PC-9 (cell line): ENCODE measurements around the gene ACBD4. TPM values are rescaled to one million over a fixed set of nuclear protein-coding genes. Genes with fewer than 3 reads are reported as not detected.

Source experiments
- BruUV-seq: library from RNA; stranded (reverse); fragments of 400-500 nt; replicated peaks from 2 replicates; lab custom pipeline; 2021; lab: Mats Ljungman, UMichigan
- CTCF ChIA-PET: fragments of 300-600 bp; sonication (Branson Sonifier 250); formaldehyde crosslinking; loops from one replicate; lab custom pipeline; 2022; ENCODE audit warnings: antibody characterized with exemption; lab: Charles Lee
- POLR2A ChIA-PET: fragments of 300-600 bp; sonication (Branson Sonifier 250); formaldehyde crosslinking; loops from one replicate; lab custom pipeline; 2022; ENCODE audit warnings: antibody characterized with exemption; ENCODE audit not compliant: unreplicated experiment; lab: Charles Lee
- DNase-seq, 2 experiments: peaks; one replicate each; pipeline versions ENCODE4 v3.0.0 to v3.0.0-alpha.2; 2015 to 2022; ENCODE audit warnings: mixed read lengths in 1 of 2
- H2AFZ ChIP-seq: fragments of 200-600 bp; sonication (generic); 2 replicates; pipeline ENCODE4 v1.8.1; 2017; ENCODE audit warnings: antibody characterized with exemption
- H3F3A ChIP-seq: fragments of 200-600 bp; sonication (generic); 2 replicates; pipeline ENCODE4 v1.8.1; 2017; ENCODE audit warnings: antibody characterized with exemption, mild to moderate bottlenecking, low read depth; ENCODE audit not compliant: insufficient read depth
- H3K27ac ChIP-seq: fragments of 200-600 bp; sonication (generic); 2 replicates; pipeline ENCODE4 v1.6.1; 2016; ENCODE audit warnings: mixed run types
- H3K27me3 ChIP-seq: fragments of 200-600 bp; sonication (generic); 2 replicates; pipeline ENCODE4 v1.6.1; 2016; ENCODE audit warnings: low read depth, mixed run types; ENCODE audit not compliant: insufficient read depth
- H3K36me3 ChIP-seq: fragments of 200-600 bp; sonication (generic); 2 replicates; pipeline ENCODE4 v1.6.1; 2016; ENCODE audit warnings: low read depth, mixed run types
- H3K4me1 ChIP-seq: fragments of 200-600 bp; sonication (generic); replicated peaks from 2 replicates; pipeline ENCODE4 v1.6.1; 2016; ENCODE audit warnings: mixed run types; ENCODE audit not compliant: insufficient read depth
- H3K4me2 ChIP-seq: fragments of 200-600 bp; sonication (generic); 2 replicates; pipeline ENCODE4 v1.6.1; 2017; ENCODE audit warnings: mixed run types
- H3K4me3 ChIP-seq: fragments of 200-600 bp; sonication (generic); 2 replicates; pipeline ENCODE4 v1.6.1; 2016; ENCODE audit warnings: mixed run types
- H3K79me2 ChIP-seq: fragments of 200-600 bp; sonication (generic); 2 replicates; pipeline ENCODE4 v1.6.1; 2017; ENCODE audit warnings: low read depth, mixed run types
- H3K9me2 ChIP-seq: fragments of 200-600 bp; sonication (generic); 2 replicates; pipeline ENCODE4 v1.8.1; 2017; ENCODE audit warnings: mild to moderate bottlenecking; ENCODE audit not compliant: insufficient read depth
- H3K9me3 ChIP-seq: fragments of 200-600 bp; sonication (generic); 2 replicates; pipeline ENCODE4 v1.8.1; 2016; ENCODE audit warnings: low read depth; ENCODE audit not compliant: insufficient read depth
- H4K20me1 ChIP-seq: fragments of 200-600 bp; sonication (generic); 2 replicates; pipeline ENCODE4 v1.8.1; 2017; ENCODE audit not compliant: insufficient read depth
- EZH2 ChIP-seq: fragments of 200-600 bp; sonication (generic); IDR thresholded peaks from 2 replicates; pipeline ENCODE4 v1.8.0; 2017; ENCODE audit warnings: antibody characterized with exemption, low read depth
- intact Hi-C: fragments of 100-400 bp; cut with micrococcal nuclease; formaldehyde crosslinking; loops from one replicate; pipeline ENCODE4 v1.10.0; 2022; ENCODE audit not compliant: unreplicated experiment
- total RNA-seq: library from RNA; stranded (reverse); gene quantifications from 2 replicates; pipeline ENCODE4 v1.2.3, GENCODE V29; 2021
- TF ChIP-seq, protein P1 (sequence below): fragments of 200-600 bp; sonication (generic); conservative IDR thresholded peaks from 2 replicates; pipeline ENCODE4 v1.6.1; 2017; ENCODE audit warnings: mixed run types, antibody characterized with exemption, mild to moderate bottlenecking, moderate library complexity

Gene ACBD4
- total RNA-seq, 1 experiment from 2014 or later: 14.6 TPM

DNA sequence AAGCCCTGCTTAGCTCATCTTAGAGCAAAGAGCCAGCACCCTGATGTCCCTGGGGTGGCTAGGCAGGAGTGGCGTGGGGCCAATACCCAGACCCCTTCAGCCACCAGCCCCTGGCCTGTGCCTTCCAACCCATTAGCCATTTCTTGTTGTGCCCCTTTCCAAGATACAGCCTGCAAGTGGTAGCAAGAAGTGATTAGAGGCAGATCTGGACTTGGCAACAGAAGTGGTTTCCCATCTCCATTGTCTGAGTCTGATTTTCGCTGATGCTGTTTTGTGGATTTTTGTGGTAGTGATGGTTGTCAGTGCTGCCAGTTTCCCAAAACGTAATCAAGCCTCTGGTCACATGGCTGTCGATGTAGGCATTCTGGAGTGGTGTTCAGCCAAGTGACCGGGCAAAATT lies 28.9 kb upstream of the ACBD4 start:
- BruUV-seq: no TSS peak
- Histone ChIP-seq H3K36me3 (peaks cover 11% of the 10 kb centered on the region; the same call in 1 of the 2 replicates), H3K9me2 (no peaks in the 10 kb centered on the region), H3K9me3 (no peaks in the 10 kb centered on the region), H3K4me2 (no peak overlapping the region), H3K27me3 (no peaks in the 10 kb centered on the region), H3K79me2 (no peaks in the 10 kb centered on the region), H3F3A (peaks cover 15% of the 10 kb centered on the region), H3K4me3 (no peak overlapping the region), H2AFZ (no peak overlapping the region), H3K27ac (no peak overlapping the region), H4K20me1 (no peaks in the 10 kb centered on the region; the same call in 1 of the 2 replicates), H3K4me1 (no peaks in the 10 kb centered on the region)
- intact Hi-C loops: no loop called here
- no peak for DNase-seq
- TF ChIP-seq, protein P1, sequence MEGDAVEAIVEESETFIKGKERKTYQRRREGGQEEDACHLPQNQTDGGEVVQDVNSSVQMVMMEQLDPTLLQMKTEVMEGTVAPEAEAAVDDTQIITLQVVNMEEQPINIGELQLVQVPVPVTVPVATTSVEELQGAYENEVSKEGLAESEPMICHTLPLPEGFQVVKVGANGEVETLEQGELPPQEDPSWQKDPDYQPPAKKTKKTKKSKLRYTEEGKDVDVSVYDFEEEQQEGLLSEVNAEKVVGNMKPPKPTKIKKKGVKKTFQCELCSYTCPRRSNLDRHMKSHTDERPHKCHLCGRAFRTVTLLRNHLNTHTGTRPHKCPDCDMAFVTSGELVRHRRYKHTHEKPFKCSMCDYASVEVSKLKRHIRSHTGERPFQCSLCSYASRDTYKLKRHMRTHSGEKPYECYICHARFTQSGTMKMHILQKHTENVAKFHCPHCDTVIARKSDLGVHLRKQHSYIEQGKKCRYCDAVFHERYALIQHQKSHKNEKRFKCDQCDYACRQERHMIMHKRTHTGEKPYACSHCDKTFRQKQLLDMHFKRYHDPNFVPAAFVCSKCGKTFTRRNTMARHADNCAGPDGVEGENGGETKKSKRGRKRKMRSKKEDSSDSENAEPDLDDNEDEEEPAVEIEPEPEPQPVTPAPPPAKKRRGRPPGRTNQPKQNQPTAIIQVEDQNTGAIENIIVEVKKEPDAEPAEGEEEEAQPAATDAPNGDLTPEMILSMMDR: no peak
- TF ChIP-seq EZH2: no peak
- CTCF ChIA-PET: no interaction called here
- POLR2A ChIA-PET: no interaction called here

DNA sequence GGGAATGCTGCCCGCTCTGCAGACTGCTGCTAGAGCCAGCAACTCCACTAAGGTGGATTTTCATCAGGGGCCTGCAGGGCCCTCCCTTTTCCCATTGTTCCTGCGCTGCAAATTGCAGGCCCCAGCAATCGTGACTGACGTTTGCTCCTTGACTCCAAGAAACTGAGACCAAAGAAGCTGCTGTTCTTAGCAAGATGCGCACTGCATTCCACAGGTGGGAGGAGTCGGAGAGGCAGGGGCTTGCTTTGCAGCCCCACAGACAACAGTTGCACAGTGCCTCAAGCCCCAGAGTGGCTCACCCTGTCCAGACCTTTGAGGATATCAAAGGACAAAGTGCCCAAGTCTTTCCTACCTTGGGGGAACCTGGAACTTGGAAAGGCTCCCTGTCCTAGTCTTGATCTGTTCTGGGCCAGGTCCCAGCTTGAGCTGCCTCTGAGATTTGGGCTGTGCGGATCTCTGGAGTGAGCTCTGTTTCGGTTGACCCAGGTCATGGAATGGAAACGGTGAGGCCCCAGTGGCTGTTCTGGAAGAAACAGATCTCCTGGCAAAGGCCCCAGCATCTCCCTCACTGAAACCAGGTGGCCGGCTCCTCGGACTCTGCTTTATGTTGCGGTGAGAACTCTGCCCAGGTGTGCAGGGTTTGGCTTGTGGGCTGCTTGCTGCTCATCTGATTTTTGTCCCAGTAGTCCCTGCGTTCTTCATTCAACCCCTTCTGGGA lies 28.0 kb upstream of the ACBD4 start:
- Histone ChIP-seq H3K36me3 (peaks cover 11% of the 10 kb centered on the region; the same call in 1 of the 2 replicates), H3K4me2 (no peak overlapping the region), H3K4me3 (no peak overlapping the region), H3K9me2 (no peaks in the 10 kb centered on the region), H3K79me2 (no peaks in the 10 kb centered on the region), H3K27me3 (no peaks in the 10 kb centered on the region), H3K4me1 (no peaks in the 10 kb centered on the region), H4K20me1 (no peaks in the 10 kb centered on the region; the same call in 1 of the 2 replicates), H2AFZ (no peak overlapping the region), H3F3A (peaks cover 15% of the 10 kb centered on the region), H3K9me3 (no peaks in the 10 kb centered on the region), H3K27ac (no peak overlapping the region)
- BruUV-seq: no TSS peak
- TF ChIP-seq, protein P1: no peak
- no peak for TF ChIP-seq EZH2
- intact Hi-C loops: no loop called here
- CTCF ChIA-PET: no interaction called here
- POLR2A ChIA-PET: no interaction called here
- no peak for DNase-seq

DNA sequence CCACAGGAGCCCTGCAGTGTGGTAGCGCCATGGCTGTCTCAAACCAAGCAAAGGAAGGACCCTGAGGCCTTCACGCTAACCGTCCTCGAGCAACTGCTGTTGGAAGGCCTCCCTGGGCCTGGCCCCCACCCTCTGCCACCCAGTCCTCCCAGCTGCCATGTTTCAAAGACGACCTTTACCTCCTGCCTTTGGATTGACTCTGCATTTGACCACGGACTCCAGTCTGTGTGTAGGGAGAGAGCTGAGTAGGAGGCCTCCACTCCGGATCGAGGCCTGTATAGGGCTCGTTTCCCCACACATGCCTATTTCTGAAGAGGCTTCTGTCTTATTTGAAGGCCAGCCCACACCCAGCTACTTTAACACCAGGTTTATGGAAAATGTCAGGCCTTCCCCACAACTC lies 27.4 kb upstream of the ACBD4 start:
- POLR2A ChIA-PET: no interaction called here
- intact Hi-C loops: no loop called here
- Histone ChIP-seq H2AFZ (no peak overlapping the region), H3K9me2 (no peaks in the 10 kb centered on the region), H3K79me2 (no peaks in the 10 kb centered on the region), H3F3A (peaks cover 12% of the 10 kb centered on the region), H3K27me3 (no peaks in the 10 kb centered on the region), H3K36me3 (peaks cover 8% of the 10 kb centered on the region; the same call in 1 of the 2 replicates), H3K4me2 (no peak overlapping the region), H3K4me3 (no peak overlapping the region), H4K20me1 (no peaks in the 10 kb centered on the region; the same call in 1 of the 2 replicates), H3K27ac (no peak overlapping the region), H3K4me1 (no peaks in the 10 kb centered on the region), H3K9me3 (no peaks in the 10 kb centered on the region)
- CTCF ChIA-PET: interaction anchor here (0.6 kb wide), 1 partner anchor 183 kb away, joined by 6 read pairs; no protein-coding TSS in a partner anchor
- DNase-seq: no peak
- BruUV-seq: no TSS peak
- TF ChIP-seq, protein P1: no peak
- TF ChIP-seq EZH2: no peak
